Stimulated activated CD4-positive, alpha-beta T cell treated with anti-CD3 and anti-CD28 coated beads, TNF-alpha, amount 100 ng/mL, for 1 hour (primary cell): ENCODE results near the gene GALNT2.

Source experiments
- DNase-seq, 3 donors: peaks; one replicate each; pipeline ENCODE4 v3.0.0-alpha.2; 2020; ENCODE audit warnings: low read depth in 3 of 3, low spot score in 1 of 3

The GALNT2 gene

DNA sequence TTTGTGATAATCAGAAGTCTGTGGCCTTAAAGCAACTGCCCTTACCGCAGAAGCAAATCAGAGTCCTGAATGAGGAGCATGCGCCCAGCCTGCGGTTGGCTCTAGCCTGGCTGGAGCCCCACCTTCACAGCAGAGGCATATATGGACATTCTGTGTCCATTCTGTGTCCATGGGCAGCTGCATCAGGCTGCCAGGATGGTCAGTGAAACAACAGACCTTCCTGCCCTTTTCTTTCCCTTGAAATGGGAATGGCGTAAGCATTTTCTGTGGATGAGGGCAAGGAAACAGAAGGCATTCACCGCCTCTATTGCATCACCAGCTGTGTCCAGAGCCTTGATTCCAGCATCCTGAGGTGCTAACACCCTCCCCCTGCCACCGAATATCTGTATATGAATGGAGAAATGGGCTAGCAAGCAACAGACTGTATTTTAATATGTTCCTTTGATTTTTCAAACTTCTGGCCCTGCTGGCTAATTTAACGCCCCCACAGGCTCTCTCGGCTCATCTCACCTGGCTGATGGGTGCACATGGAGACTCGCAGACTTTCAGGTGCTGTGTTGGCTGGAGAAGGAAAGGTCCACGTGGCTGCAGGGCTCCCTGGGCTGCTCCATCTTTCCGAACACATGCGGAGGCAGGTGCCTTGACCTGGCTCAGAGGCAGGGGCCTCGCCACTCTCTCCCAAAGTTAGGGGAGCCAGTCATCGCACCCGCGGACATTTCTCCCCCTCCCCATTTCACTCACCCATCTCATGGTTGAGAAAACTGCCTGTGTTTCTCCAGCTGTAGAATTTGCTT lies 159.2 kb downstream of the GALNT2 start:
- DNase-seq: no peak

DNA sequence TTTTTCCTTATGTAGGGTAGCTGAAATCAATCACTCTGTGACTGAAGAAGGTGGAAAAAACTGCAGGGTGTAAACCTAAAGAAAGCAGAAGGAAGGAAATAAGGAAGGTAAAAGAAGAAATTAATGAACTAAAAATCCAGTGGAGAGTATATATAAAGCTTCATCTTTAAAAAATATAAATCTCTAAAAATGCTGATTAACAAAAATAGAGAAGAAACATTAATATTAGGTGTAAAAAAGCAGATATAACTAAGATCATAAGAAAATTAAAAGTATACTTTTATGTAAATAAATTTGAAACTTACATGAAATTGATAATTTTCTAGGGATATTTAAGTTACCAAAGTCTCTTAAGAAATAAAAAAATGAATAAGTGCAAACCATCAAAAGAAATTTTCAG lies 159.8 kb downstream of the GALNT2 start:
- no peak for DNase-seq

DNA sequence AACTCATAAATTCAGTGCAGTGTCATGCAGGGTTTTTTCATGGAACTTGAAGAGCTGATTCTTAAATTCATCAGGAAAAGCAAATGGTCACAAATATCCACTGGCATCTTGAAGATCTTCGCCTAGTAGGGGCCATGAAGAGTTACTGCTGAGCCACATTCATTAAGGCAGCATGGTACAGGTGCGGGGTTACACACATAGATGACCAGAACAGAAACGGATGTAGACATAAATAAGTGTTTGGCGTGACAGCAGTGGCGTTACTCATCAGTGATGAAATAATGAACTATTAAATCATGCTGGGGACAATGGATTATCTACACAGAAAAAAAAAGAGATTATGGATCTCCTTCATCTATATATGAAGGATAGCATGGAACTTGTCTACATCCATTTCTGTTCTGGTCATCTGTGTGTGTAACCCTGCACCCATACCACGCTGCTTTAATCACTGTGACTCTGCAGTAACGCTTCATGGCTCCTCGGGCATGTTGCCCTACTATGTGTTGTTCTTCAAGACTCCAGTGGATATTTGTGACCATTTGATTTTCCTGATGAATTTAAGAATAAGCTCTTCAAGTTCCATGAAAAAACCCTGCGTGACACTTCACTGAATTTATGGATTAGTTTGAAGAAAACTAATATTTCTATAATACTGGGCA lies 161.3 kb downstream of the GALNT2 start:
- DNase-seq: no peak

DNA sequence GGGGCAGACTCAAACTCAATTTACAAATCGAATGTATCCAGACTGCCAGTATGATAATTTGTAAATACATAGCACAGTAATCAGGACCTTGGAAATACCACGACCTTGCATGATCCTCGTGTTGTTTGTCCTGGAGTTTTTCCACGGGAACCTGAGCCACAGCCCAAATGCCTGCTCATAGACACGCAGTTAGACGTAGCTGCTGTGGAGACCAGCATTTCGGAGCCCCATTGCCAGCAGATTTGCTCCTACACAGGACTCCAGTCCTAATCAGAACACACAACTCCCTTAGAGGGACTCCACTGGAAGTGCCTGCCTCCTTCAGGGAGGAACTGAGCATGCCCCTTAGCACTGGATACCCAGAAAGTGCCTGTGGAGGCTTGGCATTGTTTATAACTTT lies 163.2 kb downstream of the GALNT2 start:
- DNase-seq: no peak

DNA sequence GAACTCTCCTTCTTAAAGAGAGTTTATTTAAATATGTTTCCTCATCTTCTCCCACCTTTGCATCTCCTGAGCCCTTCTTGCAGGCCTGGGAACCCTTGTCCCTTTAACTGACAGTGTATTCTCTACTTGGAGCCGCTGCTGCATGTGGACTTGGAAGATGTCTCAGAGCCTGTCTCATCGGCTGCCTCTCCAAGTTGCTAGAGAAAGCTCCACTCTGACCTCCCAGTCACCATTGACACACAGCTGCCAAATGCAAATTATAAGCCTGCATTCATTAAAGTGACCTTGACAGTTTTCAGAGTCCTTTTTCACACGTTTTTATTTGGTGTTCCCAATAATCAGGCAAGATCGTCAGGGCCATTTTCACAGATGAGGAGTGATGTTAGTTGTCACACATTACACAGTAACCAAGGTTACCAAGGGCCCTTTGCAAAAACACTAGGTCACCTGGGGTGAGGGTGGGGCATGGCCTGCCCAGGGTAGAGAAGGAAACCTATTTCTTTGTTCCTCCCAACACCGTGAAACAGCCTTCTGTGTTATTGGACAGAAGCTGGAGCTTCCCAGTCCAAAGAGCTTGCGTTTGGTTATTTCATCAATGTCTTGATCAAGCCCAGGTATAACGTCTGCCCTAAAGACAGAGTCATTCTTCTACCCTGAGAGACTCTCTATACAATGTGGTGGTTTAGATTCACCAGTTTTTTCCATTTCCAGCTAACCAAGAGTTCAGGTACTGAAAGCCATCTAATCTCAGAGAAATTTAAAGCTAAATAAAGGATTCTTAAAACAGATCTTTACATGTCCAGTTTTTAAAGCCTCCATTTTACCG lies 164.1 kb downstream of the GALNT2 start:
- no peak for DNase-seq

DNA sequence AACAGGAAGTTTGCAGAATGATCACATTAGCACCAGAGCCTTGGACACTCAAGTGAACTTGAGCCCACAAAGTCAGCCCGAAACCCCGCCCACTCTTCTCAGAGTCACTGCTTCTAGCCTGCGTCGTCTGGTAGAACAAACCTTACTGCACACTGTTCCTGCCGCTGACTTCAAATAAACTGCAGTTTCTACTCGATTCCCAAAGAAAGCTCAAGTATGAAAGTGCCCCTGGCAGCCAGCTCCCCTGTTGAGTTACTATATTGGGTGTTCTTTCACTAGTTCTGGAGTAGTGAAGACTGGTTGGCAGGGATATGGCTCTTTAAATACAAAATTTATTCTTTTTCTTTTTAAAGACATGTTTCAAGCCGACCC lies 164.7 kb downstream of the GALNT2 start:
- no peak for DNase-seq

DNA sequence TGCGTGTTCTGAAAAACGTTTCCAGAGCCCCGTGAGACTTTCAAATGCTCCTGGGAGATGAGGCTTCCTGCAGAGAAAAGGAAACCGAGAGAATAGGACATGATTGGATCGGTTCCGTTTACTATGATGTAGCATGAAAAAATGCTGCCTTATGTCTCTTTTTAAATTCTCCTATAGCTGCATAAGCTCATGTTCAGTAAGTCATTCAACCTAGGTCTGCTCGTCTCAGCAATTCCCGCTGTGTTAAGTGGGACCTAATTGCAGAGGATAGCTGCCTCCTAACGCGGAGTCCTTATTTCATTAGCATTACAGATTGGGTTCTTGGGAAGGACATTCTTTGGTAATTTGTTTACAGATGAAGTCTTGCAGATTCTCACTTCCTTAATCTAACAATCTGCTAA lies 165.3 kb downstream of the GALNT2 start:
- no peak for DNase-seq

DNA sequence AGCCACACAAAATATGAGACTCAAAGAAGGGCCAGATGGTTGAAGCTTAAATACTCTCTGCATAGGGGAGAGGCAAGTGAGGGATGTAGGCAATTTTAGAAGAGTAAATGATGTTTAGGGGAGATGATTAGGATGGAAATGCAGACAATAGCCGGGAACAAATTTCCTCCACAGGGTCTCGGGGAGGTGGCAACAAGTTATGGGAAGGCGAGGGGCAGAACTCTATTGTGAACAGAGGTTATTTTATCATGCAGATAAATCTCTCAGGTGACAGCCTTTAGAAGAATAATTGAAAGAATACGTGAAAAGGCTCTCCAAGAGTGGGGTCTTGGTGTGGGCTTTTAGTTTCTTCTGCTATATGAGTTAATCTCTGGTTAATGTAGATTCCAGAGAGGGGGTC lies 166.7 kb downstream of the GALNT2 start:
- DNase-seq: no peak

DNA sequence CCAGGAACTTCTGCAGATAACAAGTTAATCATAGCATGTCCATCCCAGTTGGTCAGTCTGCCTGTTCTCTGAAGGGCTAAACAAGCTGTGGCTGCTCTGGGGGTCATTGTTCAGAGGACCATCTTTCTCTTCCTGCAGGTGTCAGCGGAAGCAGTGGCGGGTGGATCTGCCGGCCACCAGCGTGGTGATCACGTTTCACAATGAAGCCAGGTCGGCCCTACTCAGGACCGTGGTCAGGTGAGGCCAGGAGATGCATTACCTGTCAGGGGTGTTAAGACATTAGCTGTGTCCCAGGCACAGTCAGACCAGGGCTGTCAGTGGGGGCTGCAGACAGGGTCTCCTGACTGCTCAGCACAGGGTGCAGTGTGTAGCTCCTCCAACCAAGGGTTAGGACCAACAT lies 168.8 kb downstream of the GALNT2 start:
- no peak for DNase-seq

DNA sequence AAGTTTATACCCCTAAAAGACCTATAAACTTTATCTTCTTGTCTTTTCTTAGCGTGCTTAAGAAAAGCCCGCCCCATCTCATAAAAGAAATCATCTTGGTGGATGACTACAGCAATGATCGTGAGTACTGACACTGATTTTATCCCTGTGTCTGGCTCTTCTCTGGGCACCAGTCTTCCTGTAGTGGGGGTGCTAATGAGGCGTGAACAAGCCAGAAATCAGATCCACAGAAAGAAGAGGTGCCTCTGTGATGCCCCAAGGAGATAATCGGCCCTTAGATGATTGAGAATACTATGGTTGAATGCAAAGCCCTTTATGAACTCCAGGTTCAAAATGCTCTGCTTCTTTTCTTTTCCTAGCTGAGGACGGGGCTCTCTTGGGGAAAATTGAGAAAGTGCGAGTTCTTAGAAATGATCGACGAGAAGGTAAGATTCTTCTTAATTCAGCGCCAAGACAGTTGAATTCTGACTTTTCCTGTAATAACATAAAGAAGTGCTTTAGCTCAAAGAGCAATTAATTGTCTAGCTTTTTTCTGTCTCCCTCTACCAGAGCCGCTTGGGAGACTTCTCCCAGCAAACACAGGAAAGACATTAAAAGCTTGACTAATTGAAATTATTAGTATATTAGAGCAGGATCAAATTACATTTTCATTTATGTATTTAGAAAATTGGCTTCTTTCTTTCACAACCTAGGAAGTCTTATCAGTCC lies 169.4 kb downstream of the GALNT2 start:
- DNase-seq: no peak

DNA sequence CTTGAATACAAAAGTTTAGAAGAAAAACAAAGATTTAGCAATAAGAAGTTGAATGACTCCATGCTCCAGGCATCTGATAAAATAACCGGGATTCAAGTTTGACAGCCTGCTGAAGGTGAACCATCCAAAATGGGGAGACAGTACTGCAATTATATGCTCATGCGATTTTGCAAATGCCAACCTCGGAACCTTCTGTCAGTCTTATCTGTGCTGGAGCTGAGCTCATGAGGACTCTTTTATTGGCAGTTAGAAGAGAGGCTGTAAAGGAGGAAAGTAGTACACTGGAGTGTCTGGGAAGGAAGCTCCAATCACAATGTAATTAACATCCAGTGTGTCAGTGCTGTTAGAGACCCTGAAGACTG lies 170.0 kb downstream of the GALNT2 start:
- DNase-seq: no peak

DNA sequence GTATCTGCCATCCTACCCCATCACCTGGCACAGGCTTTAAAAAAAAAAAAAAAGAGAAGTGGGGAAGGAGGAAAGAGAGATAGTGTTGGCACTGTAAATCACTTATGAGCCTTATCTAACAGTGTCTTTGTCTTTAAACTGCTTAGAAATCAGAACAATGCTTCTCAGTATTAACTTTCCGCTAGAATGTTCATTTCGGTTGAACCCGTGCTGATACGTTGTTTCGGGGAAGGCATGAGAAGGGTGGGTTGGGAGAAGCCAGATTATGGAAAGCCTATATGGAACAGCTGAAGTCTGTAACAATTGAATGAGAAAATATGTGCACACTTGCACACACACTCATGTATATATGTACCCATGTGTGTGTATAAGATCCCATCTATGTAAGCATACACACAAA lies 170.8 kb downstream of the GALNT2 start:
- no peak for DNase-seq

DNA sequence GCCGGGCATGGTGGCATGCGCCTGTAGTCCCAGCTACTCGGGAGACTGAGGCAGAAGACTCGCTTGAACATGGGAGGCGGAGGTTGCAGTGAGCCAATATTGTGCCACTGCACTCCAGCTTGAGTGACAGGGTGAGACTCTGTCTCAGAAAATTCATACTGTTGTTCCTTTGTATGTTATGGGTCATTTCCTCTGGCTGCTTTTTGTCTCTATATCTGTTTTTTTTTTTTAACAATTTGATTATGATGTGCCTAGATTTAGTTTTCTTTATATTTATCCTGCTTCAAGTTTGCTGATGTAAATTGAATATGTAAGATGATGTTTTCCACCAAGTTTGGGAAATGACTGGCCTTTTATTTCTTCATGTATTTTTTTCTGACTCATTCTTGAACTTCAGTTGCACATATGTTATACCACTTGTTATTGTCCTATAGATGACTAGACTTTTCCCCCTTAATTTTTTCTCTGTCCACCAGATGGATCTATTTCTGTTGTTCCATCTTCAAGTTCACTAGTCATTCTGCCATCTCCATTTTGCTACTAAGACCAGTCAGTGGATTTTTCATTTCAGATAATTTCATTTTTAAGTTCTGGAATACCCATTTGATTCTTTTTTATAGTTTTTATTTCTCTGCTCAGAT lies 173.5 kb downstream of the GALNT2 start:
- no peak for DNase-seq

DNA sequence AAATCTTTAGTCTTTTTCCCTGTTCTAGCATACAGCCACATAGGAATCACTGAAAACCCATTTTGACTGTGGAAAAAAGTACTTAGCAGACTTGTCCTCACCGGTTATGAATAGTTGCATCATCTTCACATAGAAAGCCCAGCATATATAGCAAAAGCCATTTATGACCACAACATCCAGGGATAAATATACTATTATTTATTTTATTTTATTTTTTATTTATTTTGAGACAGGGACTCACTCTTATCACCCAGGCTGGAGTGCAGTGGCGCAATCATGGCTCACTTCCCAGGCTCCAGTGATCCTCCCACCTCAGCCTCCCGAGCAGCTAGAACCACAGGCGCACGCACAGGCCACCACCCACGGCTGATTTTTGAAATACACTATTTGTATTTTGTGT lies 175.3 kb downstream of the GALNT2 start:
- no peak for DNase-seq

DNA sequence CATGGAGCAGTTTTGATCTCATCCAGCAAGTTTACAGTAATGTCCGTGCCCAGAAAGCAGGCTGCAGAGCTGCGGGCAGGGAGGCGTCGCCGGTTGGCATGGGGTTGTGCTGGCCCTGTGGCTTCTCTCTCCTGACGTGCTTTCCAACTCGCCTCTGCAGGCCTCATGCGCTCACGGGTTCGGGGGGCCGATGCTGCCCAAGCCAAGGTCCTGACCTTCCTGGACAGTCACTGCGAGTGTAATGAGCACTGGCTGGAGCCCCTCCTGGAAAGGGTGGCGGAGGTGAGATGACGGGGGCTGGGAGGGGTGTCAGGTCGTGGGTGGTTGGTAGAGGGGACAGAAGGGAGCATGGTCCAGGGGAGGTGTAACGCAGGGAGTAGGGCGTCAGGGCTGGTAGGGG lies 176.1 kb downstream of the GALNT2 start:
- DNase-seq: no peak

DNA sequence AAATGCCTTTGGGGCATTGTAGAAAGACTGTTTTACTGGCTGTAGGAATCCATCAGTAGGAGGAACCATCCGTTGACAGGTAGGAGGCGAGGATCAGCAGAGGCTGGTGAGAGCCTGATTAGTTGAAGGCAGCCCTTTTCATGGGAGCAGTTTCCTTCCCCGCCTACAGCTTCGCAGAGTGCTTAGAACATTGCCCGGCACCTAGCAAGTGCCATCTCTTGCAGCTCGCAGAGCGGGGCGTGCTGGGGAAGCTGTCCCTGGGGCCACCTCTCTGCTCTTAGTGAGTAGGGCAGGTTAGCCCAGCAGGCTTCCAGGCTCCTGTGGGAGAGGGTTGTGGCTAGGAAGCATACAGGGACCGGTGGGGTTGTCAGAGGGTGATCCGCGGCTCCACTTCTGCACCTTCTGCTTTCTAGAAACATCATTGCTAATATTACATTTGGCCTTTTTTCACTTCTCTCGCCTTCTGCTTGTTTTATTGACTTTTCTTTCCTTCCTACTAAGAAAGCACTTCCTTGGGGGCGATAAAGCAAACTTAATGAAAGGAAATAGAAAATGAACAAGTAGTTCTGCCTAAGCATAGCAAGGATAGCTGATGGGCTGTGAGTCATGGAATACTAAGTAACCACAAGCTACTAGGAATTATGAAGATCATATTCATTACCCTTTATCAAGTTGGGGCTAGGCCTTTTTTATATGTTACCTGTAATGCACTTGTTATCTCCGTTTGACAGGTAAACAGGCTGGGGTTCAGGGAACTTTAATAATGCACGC lies 176.7 kb downstream of the GALNT2 start:
- no peak for DNase-seq

DNA sequence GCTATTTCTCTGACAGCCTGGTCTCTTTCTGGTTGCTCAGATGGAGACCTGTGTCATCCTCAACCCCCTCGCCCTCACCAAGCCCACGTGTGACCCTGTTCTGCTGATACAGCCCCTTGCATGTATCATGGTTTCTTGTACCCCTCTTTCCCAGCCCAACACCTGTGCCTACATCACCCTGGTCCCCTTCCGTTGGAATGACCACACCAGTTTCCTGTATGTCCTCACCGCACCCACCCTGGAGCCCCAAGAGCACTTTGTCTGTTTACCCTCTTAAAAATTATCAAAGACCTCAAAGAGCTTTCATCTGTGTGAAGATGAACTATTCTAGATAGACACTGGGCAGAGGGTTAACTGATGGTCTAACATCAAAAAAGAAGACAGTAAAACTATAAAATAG lies 179.5 kb downstream of the GALNT2 start:
- DNase-seq: no peak

DNA sequence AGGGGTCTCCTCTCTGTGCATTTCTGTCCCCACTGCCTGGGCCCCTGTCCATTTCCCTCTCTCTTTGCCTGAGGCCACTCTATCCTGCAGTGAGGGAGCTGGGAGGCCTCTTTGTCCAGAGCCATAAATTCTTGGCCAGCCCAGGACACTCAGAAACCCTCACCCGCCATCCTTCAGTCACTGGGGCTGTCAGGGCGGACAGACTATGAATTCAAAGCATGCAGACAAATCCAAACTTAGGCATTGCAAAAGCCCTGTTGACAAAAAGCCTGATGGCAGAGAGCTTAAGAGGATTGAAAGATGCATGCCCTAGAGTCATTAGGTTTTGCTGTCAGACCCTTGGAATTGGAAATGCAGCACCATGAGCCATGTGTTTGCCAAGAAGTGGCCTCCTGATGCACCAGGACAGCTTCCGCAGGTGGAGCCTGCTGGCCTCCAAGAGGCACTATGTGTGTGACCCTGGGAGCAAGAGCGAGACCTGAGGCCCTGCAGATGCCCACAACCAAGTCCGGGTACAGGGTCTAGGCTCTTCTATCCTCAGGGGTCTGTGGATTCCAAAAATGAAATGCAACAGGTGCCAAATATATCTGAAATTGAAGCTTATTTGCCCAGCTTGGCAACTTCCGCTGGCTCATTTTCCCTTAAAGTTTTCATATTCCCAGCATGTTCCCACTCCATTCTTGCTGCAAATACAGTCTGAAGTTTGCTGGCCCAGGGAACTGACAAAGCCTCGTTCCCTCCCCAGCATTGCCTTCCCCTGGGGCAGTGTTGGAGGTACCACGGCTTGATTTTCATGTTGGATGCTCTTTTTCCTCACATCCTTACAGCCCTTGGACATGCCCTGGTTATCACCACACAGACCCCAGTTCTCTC lies 181.2 kb downstream of the GALNT2 start:
- no peak for DNase-seq

DNA sequence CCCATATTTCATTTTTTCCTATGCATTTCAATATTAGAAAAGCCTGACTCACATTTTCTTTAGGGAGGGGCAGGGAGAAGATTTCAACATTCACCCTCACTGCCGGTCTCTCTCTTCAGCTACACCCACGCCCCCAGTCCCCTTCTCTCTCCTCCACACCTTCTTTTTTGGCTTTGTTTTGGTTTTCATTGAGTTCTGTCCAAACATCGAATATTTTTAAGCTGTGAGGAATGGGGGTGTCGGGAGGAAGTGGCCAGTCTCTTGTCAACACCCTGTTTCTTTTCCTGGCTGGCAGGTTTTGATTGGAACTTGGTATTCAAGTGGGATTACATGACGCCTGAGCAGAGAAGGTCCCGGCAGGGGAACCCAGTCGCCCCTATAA lies 181.8 kb downstream of the GALNT2 start:
- DNase-seq: no peak
